SH-SY5Y (cell line): ENCODE data around the gene USP27X.

Experiments
- GATA2 ChIP-seq: IDR thresholded peaks from 2 replicates; pipeline ENCODE4 v1.6.1; 2011; ENCODE audit warnings: mild to moderate bottlenecking, low read depth, low read length
- GATA3 ChIP-seq: IDR thresholded peaks from 2 replicates; pipeline ENCODE4 v1.6.1; 2011; ENCODE audit warnings: low read depth, mild to moderate bottlenecking, low read length, moderate library complexity

The USP27X gene

GRCh38 chrX:49878834-49879655, at the start of gene USP27X:
Gene USP27X (plus strand): TSS chrX:49879484. CDS start chrX:49880308, 824 bp downstream.
- no peak for TF ChIP-seq GATA2
- TF ChIP-seq GATA3, result no peak

GRCh38 chrX:49838374-49838773, 40.9 kb upstream of the USP27X start:
- no peak for TF ChIP-seq GATA3
- TF ChIP-seq GATA2, result no peak

GRCh38 chrX:49840679-49841078, 38.6 kb upstream of the USP27X start:
- TF ChIP-seq GATA2 (no peak), GATA3 (no peak)

GRCh38 chrX:49842621-49843020, 36.7 kb upstream of the USP27X start:
- no peak for TF ChIP-seq GATA3
- TF ChIP-seq GATA2, result no peak

- TF ChIP-seq GATA2 (no peak), GATA3 (no peak)
These were observed 34.7 kb upstream of the USP27X start for GRCh38 chrX:49844611-49845010.

GRCh38 chrX:49845701-49846403, 33.4 kb upstream of the USP27X start:
- no peak for TF ChIP-seq GATA3
- TF ChIP-seq GATA2, result no peak

GRCh38 chrX:49846522-49846921, 32.8 kb upstream of the USP27X start:
- TF ChIP-seq GATA2 (no peak), GATA3 (no peak)

- TF ChIP-seq GATA2 (no peak), GATA3 (no peak)
These were observed 31.0 kb upstream of the USP27X start for GRCh38 chrX:49848275-49848674.

- no peak for TF ChIP-seq GATA2
- no peak for TF ChIP-seq GATA3
These were observed 29.3 kb upstream of the USP27X start for GRCh38 chrX:49850028-49850427.

- TF ChIP-seq GATA2 (no peak), GATA3 (no peak)
These were observed 25.6 kb upstream of the USP27X start for GRCh38 chrX:49853661-49854060.

GRCh38 chrX:49856819-49857218, 22.5 kb upstream of the USP27X start:
- TF ChIP-seq GATA3, result no peak

GRCh38 chrX:49858341-49858740, 20.9 kb upstream of the USP27X start:
- TF ChIP-seq GATA2, result no peak
- TF ChIP-seq GATA3, result no peak

GRCh38 chrX:49859491-49859890, 19.8 kb upstream of the USP27X start:
- no peak for TF ChIP-seq GATA3
- TF ChIP-seq GATA2, result no peak

GRCh38 chrX:49860867-49861535, 18.3 kb upstream of the USP27X start:
- TF ChIP-seq GATA3 (no peak), GATA2 (no peak)
